LNCAP (cell line): Measurements from ENCODE around the gene TACO1.

Experiments
- TF ChIP-seq, protein P1 (sequence below): fragments of 450-650 bp; IDR thresholded peaks from 2 replicates; pipeline ENCODE4 v1.5.1; 2017; ENCODE audit warnings: mild to moderate bottlenecking

Gene TACO1

DNA sequence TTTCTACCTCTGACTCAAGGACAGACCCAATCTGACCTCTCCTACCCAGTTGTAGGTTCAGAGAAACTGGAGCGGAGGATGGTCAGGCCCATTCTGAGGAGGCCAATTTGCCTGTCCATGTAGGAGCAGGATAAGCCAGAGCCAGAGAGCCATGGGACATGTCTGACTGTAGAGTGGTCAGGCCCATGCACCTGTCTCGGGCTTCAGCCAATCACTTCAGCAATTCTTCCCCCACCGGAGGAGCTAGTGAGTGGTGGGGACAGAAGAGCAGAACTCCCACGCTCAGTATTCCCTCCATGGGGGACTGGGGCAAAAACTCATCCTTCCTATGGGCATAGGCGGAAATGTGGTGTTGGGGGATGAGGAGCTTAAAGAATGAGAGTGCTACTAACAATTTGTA, 36.1 kb upstream of the TACO1 start:
- TF ChIP-seq, protein P1, sequence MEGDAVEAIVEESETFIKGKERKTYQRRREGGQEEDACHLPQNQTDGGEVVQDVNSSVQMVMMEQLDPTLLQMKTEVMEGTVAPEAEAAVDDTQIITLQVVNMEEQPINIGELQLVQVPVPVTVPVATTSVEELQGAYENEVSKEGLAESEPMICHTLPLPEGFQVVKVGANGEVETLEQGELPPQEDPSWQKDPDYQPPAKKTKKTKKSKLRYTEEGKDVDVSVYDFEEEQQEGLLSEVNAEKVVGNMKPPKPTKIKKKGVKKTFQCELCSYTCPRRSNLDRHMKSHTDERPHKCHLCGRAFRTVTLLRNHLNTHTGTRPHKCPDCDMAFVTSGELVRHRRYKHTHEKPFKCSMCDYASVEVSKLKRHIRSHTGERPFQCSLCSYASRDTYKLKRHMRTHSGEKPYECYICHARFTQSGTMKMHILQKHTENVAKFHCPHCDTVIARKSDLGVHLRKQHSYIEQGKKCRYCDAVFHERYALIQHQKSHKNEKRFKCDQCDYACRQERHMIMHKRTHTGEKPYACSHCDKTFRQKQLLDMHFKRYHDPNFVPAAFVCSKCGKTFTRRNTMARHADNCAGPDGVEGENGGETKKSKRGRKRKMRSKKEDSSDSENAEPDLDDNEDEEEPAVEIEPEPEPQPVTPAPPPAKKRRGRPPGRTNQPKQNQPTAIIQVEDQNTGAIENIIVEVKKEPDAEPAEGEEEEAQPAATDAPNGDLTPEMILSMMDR: no peak

DNA sequence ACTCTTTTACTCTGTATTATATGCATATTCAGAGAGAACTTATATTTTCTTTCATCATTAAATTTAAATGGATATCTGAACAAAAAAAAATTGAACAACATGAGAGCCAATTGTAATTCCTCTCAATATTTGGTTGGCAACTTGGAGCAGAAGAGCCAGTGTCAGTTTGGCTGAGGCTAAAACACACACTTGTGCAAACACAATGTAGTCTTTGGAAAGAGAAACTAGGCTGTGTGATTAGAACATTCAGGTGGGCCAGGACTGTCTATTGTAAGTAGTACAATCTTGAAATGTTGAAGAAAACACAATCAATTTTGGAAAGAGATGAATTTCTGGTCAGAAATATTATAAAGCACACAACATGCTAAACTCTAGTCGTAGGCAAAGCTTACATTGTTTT, 33.5 kb upstream of the TACO1 start:
- TF ChIP-seq, protein P1: no peak

DNA sequence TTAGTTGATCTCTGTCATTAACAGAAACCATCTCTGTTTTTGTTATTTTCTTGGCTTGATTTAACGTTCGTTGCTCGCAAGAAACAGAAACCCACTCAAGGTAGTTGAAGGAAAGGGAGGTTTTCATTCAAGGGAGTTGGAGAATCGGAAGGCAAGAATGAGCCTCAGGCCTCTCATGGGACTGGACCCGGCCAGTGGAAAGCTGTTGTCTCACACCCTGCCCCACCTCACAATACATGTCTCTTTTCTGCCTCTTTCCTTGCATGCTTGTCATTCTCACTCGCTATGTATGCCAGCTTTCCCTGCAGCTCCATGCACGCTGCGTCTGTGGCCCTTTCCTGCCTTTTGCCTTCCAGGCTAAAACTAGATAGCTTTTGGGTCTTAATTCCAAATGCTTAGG, 32.1 kb upstream of the TACO1 start:
- TF ChIP-seq, protein P1: no peak

DNA sequence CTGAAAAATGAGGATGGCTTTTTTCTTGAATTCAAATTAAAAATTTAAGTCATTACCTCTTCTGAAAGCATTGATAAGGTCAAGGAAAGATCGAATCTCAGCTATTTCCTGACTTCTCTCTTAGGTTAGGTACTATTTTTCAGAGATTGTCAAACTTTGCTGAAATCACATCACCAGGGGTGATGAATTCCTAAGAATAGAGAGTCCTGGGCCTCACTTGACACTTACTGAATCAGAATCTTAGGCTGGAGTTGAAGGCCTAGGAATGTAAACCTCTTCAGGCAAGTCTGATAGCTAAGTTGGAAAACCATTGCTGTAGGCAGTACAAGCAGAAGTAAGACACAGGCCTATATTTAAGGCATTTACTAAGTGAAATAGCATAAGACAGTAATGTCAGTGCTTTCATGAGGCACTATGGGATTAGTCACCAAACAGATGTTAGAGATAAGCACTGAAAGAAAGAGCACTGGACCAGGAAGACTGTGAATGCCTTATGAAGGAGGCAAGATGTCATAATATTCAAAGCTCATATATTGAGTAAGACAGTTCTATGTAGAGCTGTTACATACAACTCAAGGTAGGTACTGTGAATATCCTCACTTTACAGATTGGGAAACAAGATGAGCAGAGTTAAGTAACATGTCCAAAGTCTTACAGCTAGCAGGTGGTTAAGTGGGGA, 28.9 kb upstream of the TACO1 start:
- TF ChIP-seq, protein P1: no peak

DNA sequence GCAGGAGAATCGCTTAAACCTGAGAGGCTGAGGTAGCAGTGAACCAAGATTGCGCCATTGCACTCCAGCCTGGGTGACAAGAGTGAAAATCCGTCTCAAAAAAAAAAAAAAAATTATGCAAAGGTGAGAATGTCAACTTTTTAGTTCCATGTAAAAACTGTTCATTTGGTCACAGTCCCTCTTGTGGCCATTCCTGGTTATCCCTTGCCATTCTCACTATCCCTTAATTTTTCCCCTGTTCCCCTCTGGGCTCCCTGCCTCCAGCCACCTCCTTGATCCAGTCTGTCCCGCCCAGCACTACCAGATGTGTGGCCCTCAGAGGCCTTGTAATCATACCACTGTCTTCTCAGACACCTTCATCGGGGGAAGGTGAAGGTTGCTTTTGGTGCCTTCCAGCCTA, 27.1 kb upstream of the TACO1 start:
- TF ChIP-seq, protein P1: peak; percentile 52

DNA sequence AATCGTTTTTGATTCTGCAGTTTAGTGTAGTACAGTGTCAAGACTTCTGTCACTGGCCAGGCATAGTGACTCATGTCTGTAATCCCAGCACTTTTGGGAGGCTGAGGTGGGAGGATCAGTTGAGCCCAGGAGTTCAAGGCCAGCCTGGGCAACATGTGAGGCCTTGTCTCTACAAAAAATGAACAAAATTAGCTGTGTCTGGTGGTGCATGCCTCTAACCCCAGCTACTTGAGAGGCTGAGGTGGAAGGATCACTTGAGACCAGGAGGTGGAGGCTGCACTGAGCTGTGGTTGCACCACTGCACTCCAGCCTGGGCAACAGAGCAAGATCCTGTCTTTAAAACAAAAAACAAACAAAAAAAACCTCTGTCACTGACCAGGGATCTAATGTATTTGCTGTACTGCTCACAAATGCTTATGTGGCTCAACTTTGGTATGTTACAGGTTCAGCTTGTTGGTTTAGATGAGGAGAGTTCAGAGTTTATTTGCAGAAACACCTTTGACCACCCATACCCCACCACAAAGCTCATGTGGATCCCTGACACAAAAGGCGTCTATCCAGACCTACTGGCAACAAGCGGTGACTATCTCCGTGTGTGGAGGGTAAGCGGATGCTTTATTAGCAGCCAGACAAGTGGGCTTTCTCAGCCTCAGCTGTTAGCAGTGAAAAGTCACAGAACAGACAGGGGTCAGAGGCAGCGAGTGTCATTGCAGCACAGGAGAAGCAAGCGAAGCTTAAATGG, 22.5 kb upstream of the TACO1 start:
- TF ChIP-seq, protein P1: no peak

DNA sequence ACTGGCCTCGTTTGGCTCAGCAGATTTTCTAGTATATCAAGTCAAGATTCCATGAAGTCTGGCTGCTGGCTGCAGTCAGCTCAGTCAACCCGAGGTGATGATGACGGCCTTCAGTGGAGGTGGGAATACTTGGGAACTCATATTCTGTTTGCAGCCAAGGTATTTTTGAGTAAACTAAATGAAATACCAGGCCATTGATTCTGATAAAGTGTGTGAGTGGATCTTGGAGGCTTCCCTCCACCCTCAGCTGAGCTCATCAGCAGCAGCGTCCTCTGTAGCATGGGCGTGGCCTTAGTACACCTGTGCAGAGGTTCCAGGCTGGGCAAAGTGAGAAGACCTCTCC, 22.0 kb upstream of the TACO1 start:
- TF ChIP-seq, protein P1: no peak
